Smooth muscle cell (in vitro differentiated cells): ENCODE results near the gene BCL11B. TPM values are rescaled to one million over a fixed set of nuclear protein-coding genes. Genes with fewer than 3 reads are reported as not detected.

Source experiments
- DNase-seq: peaks from one replicate; lab custom pipeline; 2025; ENCODE audit not compliant: unreplicated experiment; lab: John Stamatoyannopoulos, UW
- H2AFZ ChIP-seq: fragments of 200-600 bp; sonication (generic); 2 replicates; pipeline ENCODE4 v1.6.0; 2016; ENCODE audit warnings: antibody characterized with exemption, low read depth, mild to moderate bottlenecking
- H3F3A ChIP-seq: fragments of 200-600 bp; sonication (generic); 2 replicates; pipeline ENCODE4 v1.6.0; 2017; ENCODE audit warnings: antibody characterized with exemption, low read depth
- H3K27ac ChIP-seq: fragments of 200-600 bp; sonication (generic); 2 replicates; pipeline ENCODE4 v1.5.1; 2016; ENCODE audit warnings: low read depth, mild to moderate bottlenecking
- H3K27me3 ChIP-seq: fragments of 200-600 bp; sonication (generic); 2 replicates; pipeline ENCODE4 v1.6.1; 2016; ENCODE audit warnings: low read depth, mild to moderate bottlenecking
- H3K36me3 ChIP-seq: fragments of 200-600 bp; sonication (generic); 2 replicates; pipeline ENCODE4 v1.5.1; 2016; ENCODE audit warnings: low read depth
- H3K4me1 ChIP-seq: fragments of 200-600 bp; sonication (generic); 2 replicates; pipeline ENCODE4 v1.5.1; 2016; ENCODE audit warnings: low read depth
- H3K4me2 ChIP-seq: fragments of 200-600 bp; sonication (generic); 2 replicates; pipeline ENCODE4 v1.6.0; 2016; ENCODE audit warnings: mild to moderate bottlenecking
- H3K4me3 ChIP-seq: fragments of 200-600 bp; sonication (generic); 2 replicates; pipeline ENCODE4 v1.5.1; 2016; ENCODE audit warnings: mild to moderate bottlenecking
- H3K79me2 ChIP-seq: fragments of 200-600 bp; sonication (generic); 2 replicates; pipeline ENCODE4 v1.6.0; 2016; ENCODE audit warnings: low read depth, mild to moderate bottlenecking
- H3K9ac ChIP-seq: fragments of 200-600 bp; sonication (generic); 2 replicates; pipeline ENCODE4 v1.6.0; 2016; ENCODE audit warnings: low read depth
- H3K9me3 ChIP-seq: fragments of 200-600 bp; sonication (generic); replicated peaks from 2 replicates; pipeline ENCODE4 v1.5.1; 2016; ENCODE audit warnings: low read depth
- H4K20me1 ChIP-seq: fragments of 200-600 bp; sonication (generic); 2 replicates; pipeline ENCODE4 v1.6.0; 2016; ENCODE audit warnings: low read depth
- WGBS: methylation state at CpG from one replicate; pipeline ENCODE4 v1.1.7; 2016; ENCODE audit warnings: low lambda C conversion rate; 5-methylcytosine and 5-hydroxymethylcytosine counted together
- polyA plus RNA-seq: library from polyadenylated mRNA; unstranded; fragments of >200 nt; fragmentation: Nextera tagmentation; extraction: Ambion mirVana; gene quantifications from 2 replicates; pipeline ENCODE4 v1.2.1, GENCODE V29; 2016
- total RNA-seq: library from RNA; depleted of rRNA; stranded (reverse); fragments of >200 nt; gene quantifications from 2 replicates; pipeline ENCODE4 v1.2.3, GENCODE V29; 2014
- TF ChIP-seq, protein P1 (sequence below): fragments of 200-600 bp; sonication (generic); IDR thresholded peaks from 2 replicates; pipeline ENCODE4 v1.5.1; 2017; ENCODE audit warnings: borderline replicate concordance, mild to moderate bottlenecking, antibody characterized with exemption; ENCODE audit not compliant: insufficient read depth, poor library complexity, severe bottlenecking

The BCL11B gene
- total and polyA plus RNA-seq, 2 experiments from 2014 or later: 0.56 to 3.0 TPM

DNA sequence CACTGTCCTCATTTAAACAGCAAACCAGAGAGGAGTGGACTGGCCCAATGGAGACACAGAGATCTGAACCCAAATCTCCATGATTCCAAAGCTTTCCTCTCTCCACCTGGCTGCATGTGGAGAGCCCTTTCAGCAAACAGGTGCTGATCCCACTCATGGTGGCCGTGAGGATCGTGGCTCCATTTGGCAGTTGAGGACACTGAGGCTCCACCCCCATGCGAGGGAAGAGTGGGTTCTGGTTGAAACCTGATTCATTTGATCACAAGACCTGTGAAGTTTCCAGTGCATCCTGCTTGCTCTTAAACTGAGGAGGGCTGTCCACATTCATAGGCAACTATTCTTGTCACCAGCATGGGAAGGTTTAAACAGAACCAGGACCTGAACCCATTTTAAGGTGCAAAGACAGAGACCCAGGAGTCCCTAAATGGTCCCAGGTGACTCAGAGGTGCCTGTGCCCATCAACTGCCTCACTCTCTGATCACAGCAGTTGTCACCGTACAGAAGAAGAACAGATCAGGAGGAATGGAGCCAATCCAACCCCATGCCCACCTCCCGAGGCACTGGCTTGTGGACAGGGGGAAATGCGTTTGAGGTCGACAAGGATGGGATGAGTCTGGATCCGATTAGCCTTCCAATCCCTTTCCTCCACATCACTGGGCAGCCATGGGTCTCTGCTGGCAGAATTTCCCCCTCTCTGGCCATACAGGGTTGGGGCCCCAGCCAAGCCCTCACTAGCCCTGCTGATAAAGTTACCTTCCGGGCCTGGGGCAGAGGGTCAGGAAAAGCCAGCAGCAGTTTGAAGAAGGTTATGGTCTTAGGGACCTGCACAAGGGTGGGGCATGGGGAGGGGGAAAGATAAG, 45.5 kb upstream of the BCL11B start:
- Histone ChIP-seq H3K79me2 (no peaks in the 10 kb centered on the region), H3K4me3 (no peak overlapping the region), H3K27ac (no peak overlapping the region), H3K4me2 (no peak overlapping the region), H3K36me3 (no peaks in the 10 kb centered on the region), H3K4me1 (no peaks in the 10 kb centered on the region), H3F3A (no peaks in the 10 kb centered on the region), H3K9ac (no peak overlapping the region), H3K9me3 (no peaks in the 10 kb centered on the region), H2AFZ (no peak overlapping the region), H4K20me1 (no peaks in the 10 kb centered on the region), H3K27me3 (no peaks in the 10 kb centered on the region)
- WGBS: 92% methylated on average over 9 of the region's 9 CpGs
- no peak for DNase-seq
- TF ChIP-seq, protein P1, sequence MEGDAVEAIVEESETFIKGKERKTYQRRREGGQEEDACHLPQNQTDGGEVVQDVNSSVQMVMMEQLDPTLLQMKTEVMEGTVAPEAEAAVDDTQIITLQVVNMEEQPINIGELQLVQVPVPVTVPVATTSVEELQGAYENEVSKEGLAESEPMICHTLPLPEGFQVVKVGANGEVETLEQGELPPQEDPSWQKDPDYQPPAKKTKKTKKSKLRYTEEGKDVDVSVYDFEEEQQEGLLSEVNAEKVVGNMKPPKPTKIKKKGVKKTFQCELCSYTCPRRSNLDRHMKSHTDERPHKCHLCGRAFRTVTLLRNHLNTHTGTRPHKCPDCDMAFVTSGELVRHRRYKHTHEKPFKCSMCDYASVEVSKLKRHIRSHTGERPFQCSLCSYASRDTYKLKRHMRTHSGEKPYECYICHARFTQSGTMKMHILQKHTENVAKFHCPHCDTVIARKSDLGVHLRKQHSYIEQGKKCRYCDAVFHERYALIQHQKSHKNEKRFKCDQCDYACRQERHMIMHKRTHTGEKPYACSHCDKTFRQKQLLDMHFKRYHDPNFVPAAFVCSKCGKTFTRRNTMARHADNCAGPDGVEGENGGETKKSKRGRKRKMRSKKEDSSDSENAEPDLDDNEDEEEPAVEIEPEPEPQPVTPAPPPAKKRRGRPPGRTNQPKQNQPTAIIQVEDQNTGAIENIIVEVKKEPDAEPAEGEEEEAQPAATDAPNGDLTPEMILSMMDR: no peak

DNA sequence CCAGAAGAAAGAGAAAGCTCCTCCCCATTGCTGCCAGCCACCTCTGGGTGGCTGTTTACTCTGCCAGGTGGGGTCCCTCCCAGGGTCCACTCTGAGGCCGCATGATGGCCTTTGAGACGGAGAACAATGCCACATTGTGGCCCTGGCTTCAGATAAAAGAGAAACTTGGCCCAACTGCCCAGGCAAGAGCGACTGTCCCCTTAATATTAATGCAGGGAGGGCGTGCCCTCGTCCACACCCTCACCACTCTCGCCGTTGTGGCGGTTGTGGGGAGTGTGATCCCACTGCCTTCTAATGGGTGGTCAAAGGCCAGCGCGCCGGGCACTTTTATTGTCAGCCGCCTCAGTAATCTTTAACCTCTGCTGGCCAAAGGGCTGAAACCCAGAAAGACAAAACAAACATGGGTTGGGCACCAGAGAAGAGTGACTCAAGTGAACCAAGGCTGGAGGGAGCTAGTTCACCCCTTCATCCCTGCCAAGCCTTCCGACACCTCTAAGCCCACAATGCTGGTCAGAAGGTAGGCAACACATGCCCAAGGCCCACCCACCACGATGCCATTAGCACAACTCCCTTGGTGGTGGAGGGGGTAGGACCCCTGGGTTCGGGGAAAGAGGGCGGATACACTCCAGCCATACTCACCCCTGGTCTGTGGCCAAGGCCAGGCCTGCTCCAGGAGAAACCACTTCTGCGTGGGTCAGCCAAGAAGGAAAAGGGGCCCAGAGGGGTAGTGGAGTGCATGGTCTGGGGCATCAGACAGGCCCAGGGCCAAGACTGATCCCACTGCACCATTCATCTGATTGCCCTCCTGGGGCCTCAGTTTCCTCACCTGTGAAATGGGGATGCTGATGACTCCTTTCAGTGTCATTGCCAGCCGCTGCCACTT, 44.5 kb upstream of the BCL11B start:
- H3K4me1 ChIP-seq: no peaks in the 10 kb centered on the region
- no peaks in the 10 kb centered on the region for H4K20me1 ChIP-seq
- TF ChIP-seq, protein P1: no peak
- no peaks in the 10 kb centered on the region for H3F3A ChIP-seq
- H3K4me3 ChIP-seq: no peak overlapping the region
- DNase-seq: no peak
- H3K9ac ChIP-seq: no peak overlapping the region
- no peak overlapping the region for H2AFZ ChIP-seq
- WGBS: 94% methylated on average over 18 of the region's 18 CpGs
- H3K27me3 ChIP-seq: no peaks in the 10 kb centered on the region
- no peaks in the 10 kb centered on the region for H3K36me3 ChIP-seq
- H3K9me3 ChIP-seq: no peaks in the 10 kb centered on the region
- H3K4me2 ChIP-seq: no peak overlapping the region
- no peaks in the 10 kb centered on the region for H3K79me2 ChIP-seq
- no peak overlapping the region for H3K27ac ChIP-seq

DNA sequence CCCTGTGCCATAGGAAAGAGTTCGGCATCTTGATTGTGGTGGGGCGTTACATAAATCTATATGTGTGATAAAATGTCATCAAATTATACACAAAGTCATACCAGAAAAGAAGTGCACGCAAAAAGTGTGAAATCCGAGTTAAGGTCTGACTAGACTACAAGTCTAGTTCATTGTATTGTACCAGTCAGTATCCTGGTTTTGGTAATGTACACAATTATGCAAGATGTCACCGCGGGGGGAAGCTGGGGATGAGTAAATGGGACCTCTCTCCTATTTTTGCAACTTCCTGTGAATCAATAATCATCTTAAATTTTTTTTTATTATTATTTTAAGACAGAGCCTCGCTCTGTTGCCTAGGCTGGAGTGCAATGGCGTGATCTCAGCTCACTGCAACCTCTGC, 43.2 kb upstream of the BCL11B start:
- no peaks in the 10 kb centered on the region for H3K9me3 ChIP-seq
- no peak overlapping the region for H3K9ac ChIP-seq
- H4K20me1 ChIP-seq: no peaks in the 10 kb centered on the region
- no peaks in the 10 kb centered on the region for H3K27me3 ChIP-seq
- no peaks in the 10 kb centered on the region for H3K79me2 ChIP-seq
- no peaks in the 10 kb centered on the region for H3K36me3 ChIP-seq
- no peak overlapping the region for H3K4me3 ChIP-seq
- no peak overlapping the region for H2AFZ ChIP-seq
- 82% methylated on average over 8 of the region's 8 CpGs for WGBS
- TF ChIP-seq, protein P1: no peak
- H3K27ac ChIP-seq: no peak overlapping the region
- no peaks in the 10 kb centered on the region for H3F3A ChIP-seq
- no peaks in the 10 kb centered on the region for H3K4me1 ChIP-seq
- no peak for DNase-seq
- no peak overlapping the region for H3K4me2 ChIP-seq
